CD4-positive, alpha-beta memory T cell (primary cell): ENCODE measurements around the gene ZNF280C. TPM values are rescaled to one million over a fixed set of nuclear protein-coding genes. Genes with fewer than 3 reads are reported as not detected.
A peak's percentile ranks its signal among the peaks of the same experiment; 100 is the strongest.

Experiments
- CTCF ChIA-PET: fragments of 350-600 bp; sonication (Branson Sonifier 250); formaldehyde crosslinking; loops from one replicate; lab custom pipeline; 2021; ENCODE audit warnings: inconsistent platforms; ENCODE audit not compliant: partially characterized antibody; lab: Charles Lee
- POLR2A ChIA-PET: fragments of 350-600 bp; sonication (Branson Sonifier 250); formaldehyde crosslinking; loops from one replicate; lab custom pipeline; 2021; ENCODE audit not compliant: partially characterized antibody; lab: Charles Lee
- DNase-seq, 5 donors: peaks; one replicate each; pipeline versions ENCODE4 v3.0.0 to v3.0.0-alpha.2; 2020 to 2022; ENCODE audit warnings: mixed read lengths in 1 of 5
- H3K27ac ChIP-seq: one replicate; pipeline ENCODE4 v1.7.0; 2013; ENCODE audit warnings: low read depth, low read length
- H3K27me3 ChIP-seq: 2 replicates; pipeline ENCODE4 v1.7.0; 2013; ENCODE audit warnings: mild to moderate bottlenecking, low read length, moderate library complexity; ENCODE audit not compliant: insufficient read depth
- H3K36me3 ChIP-seq: 2 replicates; pipeline ENCODE4 v1.7.0; 2013; ENCODE audit warnings: mild to moderate bottlenecking, low read length, moderate library complexity; ENCODE audit not compliant: insufficient read depth
- H3K4me1 ChIP-seq: 2 replicates; pipeline ENCODE4 v1.7.0; 2013; ENCODE audit warnings: mild to moderate bottlenecking, low read length, moderate library complexity; ENCODE audit not compliant: insufficient read depth
- H3K4me3 ChIP-seq, 2 donors: one replicate each; pipeline ENCODE4 v1.7.0; 2013; ENCODE audit warnings: low read length in 2 of 2, mild to moderate bottlenecking in 1 of 2
- H3K9me3 ChIP-seq, 2 donors: one replicate each; pipeline ENCODE4 v1.7.0; 2013; ENCODE audit warnings: low read length in 2 of 2, control low read depth in 1 of 2; ENCODE audit not compliant: control insufficient read depth in 1 of 2
- H3K27ac Mint-ChIP-seq, 7 donors: one replicate each; pipeline ENCODE4 v1.8.0; 2020 to 2021; ENCODE audit warnings: mixed read lengths in 7 of 7, mild to moderate bottlenecking in 6 of 7, inconsistent platforms in 3 of 7, moderate library complexity in 3 of 7
- H3K27me3 Mint-ChIP-seq, 2 donors: one replicate each; pipeline ENCODE4 v1.8.0; 2020 to 2021; ENCODE audit warnings: mixed read lengths in 2 of 2
- H3K36me3 Mint-ChIP-seq, 2 donors: one replicate each; pipeline ENCODE4 v1.8.0; 2020 to 2021; ENCODE audit warnings: mixed read lengths in 2 of 2, inconsistent platforms in 1 of 2, mild to moderate bottlenecking in 1 of 2
- H3K4me1 Mint-ChIP-seq, 4 donors: one replicate each; pipeline ENCODE4 v1.8.0; 2020 to 2021; ENCODE audit warnings: mixed read lengths in 4 of 4, mild to moderate bottlenecking in 1 of 4
- H3K4me3 Mint-ChIP-seq, 8 donors: one replicate each; pipeline ENCODE4 v1.8.0; 2020 to 2021; ENCODE audit warnings: mixed read lengths in 8 of 8, mild to moderate bottlenecking in 7 of 8, moderate library complexity in 6 of 8, inconsistent platforms in 3 of 8
- H3K9me3 Mint-ChIP-seq, 8 donors: one replicate each; pipeline ENCODE4 v1.8.0; 2020 to 2021; ENCODE audit warnings: mixed read lengths in 8 of 8, mild to moderate bottlenecking in 5 of 8, inconsistent platforms in 3 of 8, moderate library complexity in 1 of 8
- intact Hi-C: fragments of 100-400 bp; cut with micrococcal nuclease; formaldehyde crosslinking; loops from one replicate; pipeline ENCODE4 v1.15.1; 2023
- polyA plus RNA-seq, 2 donors: library from polyadenylated mRNA; unstranded; fragments of 300-500 nt; fragmentation: Illumina TruSeq; gene quantifications; one replicate each; pipeline ENCODE4 v1.2.3, GENCODE V29; 2021
- total RNA-seq, 2 experiments: library from RNA; stranded (reverse); gene quantifications; one replicate each; pipeline ENCODE4 v1.2.3, GENCODE V29; 2021

ZNF280C gene
- total and polyA plus RNA-seq, 4 experiments from 2014 or later: 2.1 to 4.9 (median 3.4) TPM

- peak overlapping the region; percentile 61 for H3K27ac ChIP-seq
- Mint-ChIP-seq H3K27me3 (no peaks in the 10 kb centered on the region), H3K27ac (peak overlapping the region; percentile 63 to 93 (median 87)), H3K4me1 (peaks cover 23 to 67% (median 32%) of the 10 kb centered on the region in 4 donors), H3K36me3 (peaks cover 4 to 13% of the 10 kb centered on the region in 2 donors), H3K4me3 (peak overlapping the region; percentile 87 to 93 (median 92)), H3K9me3 (no peaks in the 10 kb centered on the region)
- H3K4me1 ChIP-seq: peaks cover 39% of the 10 kb centered on the region
- CTCF ChIA-PET: interaction anchor here (1.7 to 3.9 kb wide), 3 partner anchors 19 to 93 kb away, joined by 12 to 24 read pairs (median 14); no protein-coding TSS in a partner anchor
- no peaks in the 10 kb centered on the region for H3K27me3 ChIP-seq
- intact Hi-C loops: loop anchor here (1.0 kb wide), 1 partner anchor 8 kb away; the partner anchor contains the start of gene AIFM1
- POLR2A ChIA-PET: interaction anchor here (1.4 to 4.0 kb wide), 3 partner anchors 12 to 86 kb away, joined by 3 to 28 read pairs (median 7); no protein-coding TSS in a partner anchor
- H3K9me3 ChIP-seq: no peaks in the 10 kb centered on the region
- no peak for DNase-seq
- H3K4me3 ChIP-seq: peak overlapping the region; percentile 12 to 58
- no peaks in the 10 kb centered on the region for H3K36me3 ChIP-seq
Measured at GRCh38 chrX:130173190-130173895, 95.4 kb downstream of the ZNF280C start.

GRCh38 chrX:130172127-130172845 is 96.4 kb downstream of the ZNF280C start:
- peaks cover 18 to 59% (median 28%) of the 10 kb centered on the region in 4 donors for H3K4me1 Mint-ChIP-seq
- H3K27ac Mint-ChIP-seq: peak overlapping the region; percentile 74 to 93 (median 87)
- no peaks in the 10 kb centered on the region for H3K27me3 Mint-ChIP-seq
- no peaks in the 10 kb centered on the region for H3K36me3 ChIP-seq
- no peaks in the 10 kb centered on the region for H3K9me3 ChIP-seq
- H3K9me3 Mint-ChIP-seq: no peaks in the 10 kb centered on the region
- H3K36me3 Mint-ChIP-seq: peaks cover 0 to 10% of the 10 kb centered on the region in 2 donors
- H3K4me3 ChIP-seq: peak overlapping the region; percentile 58 to 78
- peaks cover 34% of the 10 kb centered on the region for H3K4me1 ChIP-seq
- intact Hi-C loops: no loop called here
- peak overlapping the region; percentile 87 to 93 (median 92) for H3K4me3 Mint-ChIP-seq
- H3K27ac ChIP-seq: peak overlapping the region; percentile 61
- no peaks in the 10 kb centered on the region for H3K27me3 ChIP-seq
- POLR2A ChIA-PET: interaction anchor here (1.0 to 4.0 kb wide), 12 partner anchors 7 to 90 kb away, joined by 3 to 28 read pairs (median 6); no protein-coding TSS in a partner anchor
- DNase-seq: no peak
- CTCF ChIA-PET: interaction anchor here (1.0 to 3.9 kb wide), 3 partner anchors 52 to 92 kb away, joined by 3 to 24 read pairs (median 3); no protein-coding TSS in a partner anchor

- H3K4me1 ChIP-seq: peaks cover 33% of the 10 kb centered on the region
- Mint-ChIP-seq H3K36me3 (peaks cover 0 to 7% of the 10 kb centered on the region in 2 donors), H3K27ac (peak within 1 kb of the TSS; percentile 86 to 93 (median 91)), H3K4me3 (peak within 1 kb of the TSS; percentile 87 to 93 (median 92)), H3K4me1 (peaks cover 21 to 57% (median 29%) of the 10 kb centered on the region in 4 donors), H3K9me3 (no peaks in the 10 kb centered on the region), H3K27me3 (no peaks in the 10 kb centered on the region)
- peak within 1 kb of the TSS; percentile 61 for H3K27ac ChIP-seq
- no peaks in the 10 kb centered on the region for H3K36me3 ChIP-seq
- intact Hi-C loops: loop anchor here (2.0 kb wide), 1 partner anchor 89 kb away; no protein-coding TSS in a partner anchor
- ChIA-PET POLR2A (interaction anchor here (0.5 to 4.0 kb wide), 13 partner anchors 8 to 89 kb away, joined by 3 to 28 read pairs (median 6); no protein-coding TSS in a partner anchor), CTCF (interaction anchor here (1.0 to 3.9 kb wide), 4 partner anchors 23 to 91 kb away, joined by 3 to 24 read pairs (median 3); no protein-coding TSS in a partner anchor)
- H3K4me3 ChIP-seq: peak within 1 kb of the TSS; percentile 58 to 78
- DNase-seq: peak; percentile 48 to 59 (median 54)
- H3K27me3 ChIP-seq: no peaks in the 10 kb centered on the region
- no peaks in the 10 kb centered on the region for H3K9me3 ChIP-seq
Measured at GRCh38 chrX:130171446-130172126, 97.1 kb downstream of the ZNF280C start, which contains the start of gene RAB33A. RAB33A (plus strand) TSS chrX:130171962; CDS start chrX:130172063, 101 bp downstream.

- Mint-ChIP-seq H3K27me3 (no peaks in the 10 kb centered on the region), H3K27ac (peak overlapping the region; percentile 85 to 92 (median 88)), H3K4me1 (peaks cover 14 to 57% (median 24%) of the 10 kb centered on the region in 4 donors), H3K9me3 (no peaks in the 10 kb centered on the region), H3K4me3 (peak overlapping the region; percentile 87 to 93 (median 92)), H3K36me3 (peaks cover 0 to 8% of the 10 kb centered on the region in 2 donors)
- peak; percentile 50 to 72 (median 55) for DNase-seq
- ChIA-PET CTCF (interaction anchor here (0.8 to 3.9 kb wide), 5 partner anchors 21 to 90 kb away, joined by 3 to 24 read pairs (median 3); no protein-coding TSS in a partner anchor), POLR2A (interaction anchor here (0.7 to 4.0 kb wide), 15 partner anchors 9 to 190 kb away, joined by 3 to 28 read pairs (median 5); no protein-coding TSS in a partner anchor)
- Histone ChIP-seq H3K27ac (peak overlapping the region; percentile 61), H3K4me3 (peak overlapping the region; percentile 17 to 58), H3K27me3 (no peaks in the 10 kb centered on the region), H3K4me1 (peaks cover 27% of the 10 kb centered on the region), H3K36me3 (no peaks in the 10 kb centered on the region), H3K9me3 (no peaks in the 10 kb centered on the region)
- intact Hi-C loops: loop anchor here (2.0 kb wide), 1 partner anchor 88 kb away; no protein-coding TSS in a partner anchor
Measured at GRCh38 chrX:130170752-130171445, 97.8 kb downstream of the ZNF280C start.

- peaks cover 0 to 4% (median 0%) of the 10 kb centered on the region in 8 donors for H3K9me3 Mint-ChIP-seq
- Histone ChIP-seq H3K4me3 (no peak overlapping the region), H3K27me3 (no peaks in the 10 kb centered on the region), H3K4me1 (peaks cover 32% of the 10 kb centered on the region), H3K9me3 (no peaks in the 10 kb centered on the region), H3K36me3 (no peaks in the 10 kb centered on the region), H3K27ac (no peak overlapping the region)
- H3K4me3 Mint-ChIP-seq: peak overlapping the region; percentile 10 to 99 (median 92)
- intact Hi-C loops: no loop called here
- ChIA-PET POLR2A (interaction anchor here (1.9 kb wide), 1 partner anchor 101 kb away, joined by 9 read pairs; the partner anchor contains the start of gene ZNF280C), CTCF (no interaction called here)
- H3K36me3 Mint-ChIP-seq: peaks cover 0 to 9% of the 10 kb centered on the region in 2 donors
- peak overlapping the region in 6 of 7 donors; percentile 32 to 97 (median 88) for H3K27ac Mint-ChIP-seq
- DNase-seq: no peak
- peaks cover 11 to 57% (median 32%) of the 10 kb centered on the region in 4 donors for H3K4me1 Mint-ChIP-seq
- H3K27me3 Mint-ChIP-seq: no peaks in the 10 kb centered on the region
Measured at GRCh38 chrX:130167040-130167439, 101.7 kb downstream of the ZNF280C start.

GRCh38 chrX:130166503-130166777 is 102.3 kb downstream of the ZNF280C start:
- Histone ChIP-seq H3K4me3 (peak overlapping the region; percentile 74 to 77), H3K27me3 (no peaks in the 10 kb centered on the region), H3K9me3 (no peaks in the 10 kb centered on the region), H3K36me3 (no peaks in the 10 kb centered on the region), H3K4me1 (peaks cover 32% of the 10 kb centered on the region), H3K27ac (peak overlapping the region; percentile 74)
- CTCF ChIA-PET: no interaction called here
- peaks cover 0 to 4% (median 0%) of the 10 kb centered on the region in 8 donors for H3K9me3 Mint-ChIP-seq
- H3K27ac Mint-ChIP-seq: peak overlapping the region; percentile 83 to 97 (median 95)
- H3K27me3 Mint-ChIP-seq: no peaks in the 10 kb centered on the region
- H3K4me1 Mint-ChIP-seq: peaks cover 11 to 60% (median 34%) of the 10 kb centered on the region in 4 donors
- POLR2A ChIA-PET: interaction anchor here (1.9 kb wide), 1 partner anchor 102 kb away, joined by 9 read pairs; the partner anchor contains the start of gene ZNF280C
- H3K4me3 Mint-ChIP-seq: peak overlapping the region; percentile 81 to 99 (median 92)
- peaks cover 0 to 9% of the 10 kb centered on the region in 2 donors for H3K36me3 Mint-ChIP-seq
- DNase-seq: no peak
- intact Hi-C loops: no loop called here
